NCI-H146 treated with DMSO at 0.1 percent for 48 hours (cell line): Measurements from ENCODE around the gene GOLGA8S.
"Not testable (repeated sequence)": the region's sequence is repeated elsewhere in the genome, so short reads cannot be mapped to it uniquely, and the experiment has no call there.

Experiments used
- DNase-seq: peaks from one replicate; lab custom pipeline; 2025; ENCODE audit not compliant: unreplicated experiment; lab: John Stamatoyannopoulos, UW

Gene GOLGA8S

GRCh38 chr15:23397779-23398178 is 43.2 kb downstream of the GOLGA8S start:
- no peak for DNase-seq

- not testable (repeated sequence) for DNase-seq
These were observed 43.8 kb downstream of the GOLGA8S start for GRCh38 chr15:23398357-23398756.

DNA sequence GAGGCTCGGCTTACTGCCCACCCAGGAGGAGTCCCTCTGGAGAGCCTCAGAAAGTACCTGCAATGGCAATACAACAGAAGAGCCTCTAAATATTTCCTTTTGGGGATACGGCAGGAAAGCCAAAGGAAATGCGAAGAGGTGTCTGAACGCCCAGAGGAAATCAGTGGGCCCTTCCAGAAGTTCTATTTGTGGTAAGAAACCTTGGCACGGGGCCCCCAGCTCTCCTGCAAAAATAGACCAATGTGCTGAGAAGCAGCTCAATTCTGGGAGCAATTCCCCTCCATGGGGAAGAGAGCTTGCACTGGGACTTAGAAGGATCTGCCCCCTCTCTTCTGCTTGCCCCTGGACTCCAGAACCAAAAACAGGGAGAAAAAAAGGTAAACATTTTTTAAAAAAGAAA is 44.7 kb downstream of the GOLGA8S start:
- not testable (repeated sequence) for DNase-seq

- no peak for DNase-seq
These were observed 47.1 kb downstream of the GOLGA8S start for GRCh38 chr15:23401627-23402026.

DNA sequence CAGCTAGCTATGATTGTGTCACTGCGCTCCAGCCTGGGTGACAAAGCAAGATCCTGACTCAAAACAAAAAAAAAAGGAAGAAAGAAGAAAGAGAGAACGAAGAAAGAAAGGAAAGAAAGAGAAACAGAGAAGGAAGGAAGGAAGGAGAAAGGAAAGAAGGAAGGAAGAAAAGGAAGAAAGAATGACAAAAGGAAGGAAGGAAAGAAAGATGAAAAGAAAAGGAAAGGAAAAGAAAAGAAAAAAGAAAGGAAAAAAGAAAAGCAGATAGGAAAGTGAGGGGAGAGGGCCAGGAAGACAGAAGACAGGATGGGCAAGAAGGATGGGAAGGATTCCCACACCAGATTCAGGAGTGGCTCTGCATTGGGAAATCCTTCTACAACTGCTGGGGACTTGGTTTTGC is 47.6 kb downstream of the GOLGA8S start:
- DNase-seq = no peak

GRCh38 chr15:23402544-23402943 is 48.0 kb downstream of the GOLGA8S start:
- DNase-seq = no peak

- no peak for DNase-seq
These were observed 49.0 kb downstream of the GOLGA8S start for GRCh38 chr15:23403550-23403949.

GRCh38 chr15:23411841-23412240 is 57.3 kb downstream of the GOLGA8S start:
- DNase-seq = no peak

- not testable (repeated sequence) for DNase-seq
These were observed 58.5 kb downstream of the GOLGA8S start for GRCh38 chr15:23412881-23413600.
